ENCODE results near the gene B4GALNT4.
"Not testable (repeated sequence)": the region's sequence is repeated elsewhere in the genome, so short reads cannot be mapped to it uniquely, and the experiment has no call there.

Gene B4GALNT4

DNA sequence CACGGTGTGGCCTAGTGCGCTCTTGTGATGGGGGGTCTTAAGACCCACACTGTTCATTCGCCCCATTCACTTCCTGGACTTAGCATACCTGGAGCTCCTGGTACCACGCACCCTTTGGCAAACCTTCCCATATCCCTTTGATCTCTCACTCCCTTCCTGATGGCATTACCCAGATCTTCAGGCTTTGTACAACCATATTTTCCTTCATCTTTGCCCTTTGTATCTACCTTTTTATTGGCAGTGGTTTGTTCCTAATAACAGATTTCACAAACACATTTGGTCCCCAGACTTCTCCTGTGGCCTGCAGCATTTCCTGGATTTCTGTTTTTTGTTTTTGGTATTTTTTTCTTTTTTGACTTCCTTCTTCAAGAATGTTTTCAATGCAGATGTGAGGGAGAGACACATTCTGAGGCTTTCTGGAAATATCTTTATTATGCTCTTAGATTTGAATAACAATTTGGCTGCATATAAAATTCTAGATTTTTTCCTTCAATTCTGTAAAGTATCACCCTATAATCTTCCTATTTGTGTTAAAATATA, 32.6 kb upstream of the B4GALNT4 start:
- H3K27me3 ChIP-seq (ENCODE audit: control insufficient read depth, insufficient read depth, low read length, poor library complexity, severe bottlenecking): no peaks in the 10 kb centered on the region
- H3K4me3 ChIP-seq (ENCODE audit: insufficient read depth, low read depth, low read length): no peak overlapping the region
- WGBS, 2 experiments: 85 to 88% methylated on average over 4 of the region's 4 CpGs
- peaks cover 13% of the 10 kb centered on the region for H3K4me1 ChIP-seq (ENCODE audit: control insufficient read depth, insufficient read depth, low read length)
- H3K36me3 ChIP-seq (ENCODE audit: control insufficient read depth, insufficient read depth, low read length): no peaks in the 10 kb centered on the region
- no peaks in the 10 kb centered on the region for H3K9me3 ChIP-seq (ENCODE audit: control insufficient read depth, low read length)
- no peak overlapping the region for H3K27ac ChIP-seq (ENCODE audit: insufficient read depth, low read depth, low read length, poor library complexity, severe bottlenecking)

DNA sequence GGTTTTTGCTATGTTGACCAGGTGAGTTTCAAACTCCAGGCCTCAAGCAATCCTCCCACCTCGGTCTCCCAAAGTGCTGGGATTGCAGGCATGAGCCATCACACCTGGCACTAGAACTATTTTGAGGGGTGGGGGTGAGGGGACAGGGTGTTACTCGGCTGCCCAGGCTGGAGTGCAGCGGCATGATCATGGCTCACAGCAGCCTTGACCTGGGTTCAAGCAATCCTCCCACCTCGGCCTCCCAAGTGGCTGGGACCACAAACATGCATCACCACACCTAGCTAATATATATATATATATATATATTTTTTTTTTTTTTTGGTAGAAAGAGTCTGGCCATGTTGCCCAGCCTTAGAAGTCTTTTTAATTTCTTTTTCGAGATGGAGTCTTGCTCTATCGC, 31.6 kb upstream of the B4GALNT4 start:
- Histone ChIP-seq H3K27me3 (ENCODE audit: control insufficient read depth, insufficient read depth, low read length, poor library complexity, severe bottlenecking) (no peaks in the 10 kb centered on the region), H3K4me1 (ENCODE audit: control insufficient read depth, insufficient read depth, low read length) (peaks cover 21% of the 10 kb centered on the region), H3K27ac (ENCODE audit: insufficient read depth, low read depth, low read length, poor library complexity, severe bottlenecking) (no peak overlapping the region), H3K36me3 (ENCODE audit: control insufficient read depth, insufficient read depth, low read length) (no peaks in the 10 kb centered on the region), H3K9me3 (ENCODE audit: control insufficient read depth, low read length) (no peaks in the 10 kb centered on the region), H3K4me3 (ENCODE audit: insufficient read depth, low read depth, low read length) (no peak overlapping the region)
- 93 to 96% methylated on average over 5 to 6 of the region's 6 CpGs for WGBS, 2 experiments

DNA sequence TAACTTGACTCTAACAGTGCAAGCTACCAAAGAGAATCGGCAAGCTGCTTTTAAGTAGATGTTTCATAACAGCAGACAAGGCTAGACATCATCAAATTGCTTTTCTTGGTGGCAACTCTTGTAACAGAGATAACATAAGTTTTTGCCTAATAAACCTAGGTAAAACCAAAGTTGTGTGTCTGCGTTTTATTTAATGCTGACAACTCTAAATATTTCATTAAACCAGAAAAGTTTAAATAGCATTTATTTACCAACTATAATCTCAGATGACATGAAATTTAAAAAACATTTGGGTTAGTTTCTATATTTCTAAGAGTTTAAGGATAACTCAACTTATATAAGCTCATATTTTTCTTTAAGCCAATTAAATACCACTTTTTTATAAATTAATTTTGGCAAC, 29.3 kb upstream of the B4GALNT4 start:
- no peak overlapping the region for H3K4me3 ChIP-seq (ENCODE audit: insufficient read depth, low read depth, low read length)
- H3K27me3 ChIP-seq (ENCODE audit: control insufficient read depth, insufficient read depth, low read length, poor library complexity, severe bottlenecking): no peaks in the 10 kb centered on the region
- H3K4me1 ChIP-seq (ENCODE audit: control insufficient read depth, insufficient read depth, low read length): peaks cover 12% of the 10 kb centered on the region
- no peaks in the 10 kb centered on the region for H3K36me3 ChIP-seq (ENCODE audit: control insufficient read depth, insufficient read depth, low read length)
- 96 to 99% methylated on average over 1 to 2 of the region's 2 CpGs for WGBS, 2 experiments
- H3K9me3 ChIP-seq (ENCODE audit: control insufficient read depth, low read length): no peaks in the 10 kb centered on the region
- H3K27ac ChIP-seq (ENCODE audit: insufficient read depth, low read depth, low read length, poor library complexity, severe bottlenecking): no peak overlapping the region

DNA sequence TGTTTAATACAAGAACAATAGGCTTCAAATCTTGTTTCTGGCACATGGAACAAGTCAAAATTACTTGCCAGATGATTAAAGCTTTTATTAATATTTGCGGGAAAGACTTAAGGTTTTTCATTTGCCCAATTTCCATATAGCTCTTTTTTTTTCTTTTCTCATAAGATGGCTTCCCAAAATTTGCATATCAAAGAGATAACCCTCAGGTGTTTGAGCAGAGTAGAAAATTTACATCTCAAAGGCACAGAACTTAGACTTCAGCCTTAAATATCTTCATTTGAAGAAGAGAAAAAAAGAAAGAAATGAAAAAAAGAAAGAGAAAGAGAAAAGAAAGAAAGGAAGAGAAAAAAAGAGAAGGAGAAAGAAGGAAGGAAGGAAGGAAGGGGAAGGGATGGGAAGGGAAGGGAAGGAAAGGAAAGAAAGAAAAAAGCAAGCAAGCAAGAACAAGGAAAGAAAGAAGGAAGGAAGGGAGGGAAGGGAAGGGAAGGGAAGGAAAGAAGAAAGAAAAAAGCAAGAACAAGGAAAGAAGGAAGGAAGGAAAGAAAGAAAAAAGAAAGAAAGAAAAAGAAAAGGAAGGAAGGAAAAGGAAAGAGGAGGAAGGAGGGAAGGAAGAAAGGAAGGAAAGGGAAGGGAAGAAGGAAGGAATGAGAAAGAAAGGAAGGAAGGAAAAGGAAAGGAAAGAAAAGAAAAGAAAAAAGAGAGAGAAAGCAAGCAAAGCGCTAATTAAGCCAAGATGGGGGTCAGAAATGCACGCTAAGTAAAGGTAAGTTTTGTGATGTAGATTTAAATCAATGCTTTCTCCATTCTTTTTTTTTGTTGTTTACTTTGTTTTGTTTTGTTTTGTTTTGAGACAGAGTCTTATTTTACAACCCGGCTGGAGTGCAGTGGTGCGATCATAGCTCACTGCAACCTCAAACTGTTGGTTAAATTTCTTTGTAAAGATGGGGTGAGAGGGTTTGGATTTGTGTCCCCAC, 28.5 kb upstream of the B4GALNT4 start:
- H3K27ac ChIP-seq (ENCODE audit: insufficient read depth, low read depth, low read length, poor library complexity, severe bottlenecking): no peak overlapping the region
- H3K4me3 ChIP-seq (ENCODE audit: insufficient read depth, low read depth, low read length): no peak overlapping the region
- no peaks in the 10 kb centered on the region for H3K27me3 ChIP-seq (ENCODE audit: control insufficient read depth, insufficient read depth, low read length, poor library complexity, severe bottlenecking)
- peaks cover 9% of the 10 kb centered on the region for H3K4me1 ChIP-seq (ENCODE audit: control insufficient read depth, insufficient read depth, low read length)
- 45 to 55% methylated on average over 4 of the region's 5 CpGs for WGBS, 2 experiments
- H3K9me3 ChIP-seq (ENCODE audit: control insufficient read depth, low read length): no peaks in the 10 kb centered on the region
- no peaks in the 10 kb centered on the region for H3K36me3 ChIP-seq (ENCODE audit: control insufficient read depth, insufficient read depth, low read length)

DNA sequence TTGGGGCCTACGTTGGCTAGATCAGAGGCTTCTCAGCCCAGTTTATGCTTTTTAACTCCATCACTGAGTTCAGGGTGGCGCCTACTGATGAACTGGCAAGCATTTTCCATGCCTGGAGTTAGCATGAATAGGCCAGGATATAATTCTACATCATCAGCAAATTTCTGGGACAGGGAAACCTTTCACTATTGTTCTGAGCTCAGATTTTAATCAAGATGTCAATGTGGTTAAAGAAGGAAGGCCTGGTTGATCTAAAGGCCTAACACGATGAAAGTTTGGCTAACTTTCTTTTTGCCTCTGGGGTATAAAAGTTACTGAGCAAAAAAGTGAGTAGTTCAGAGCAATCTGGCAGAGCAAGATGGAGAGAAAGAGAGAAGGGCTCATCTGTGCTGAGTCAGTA, 27.0 kb upstream of the B4GALNT4 start:
- Histone ChIP-seq H3K4me1 (ENCODE audit: control insufficient read depth, insufficient read depth, low read length) (peaks cover 7% of the 10 kb centered on the region), H3K9me3 (ENCODE audit: control insufficient read depth, low read length) (no peaks in the 10 kb centered on the region), H3K4me3 (ENCODE audit: insufficient read depth, low read depth, low read length) (no peak overlapping the region), H3K36me3 (ENCODE audit: control insufficient read depth, insufficient read depth, low read length) (no peaks in the 10 kb centered on the region), H3K27ac (ENCODE audit: insufficient read depth, low read depth, low read length, poor library complexity, severe bottlenecking) (peak overlapping the region; percentile 16), H3K27me3 (ENCODE audit: control insufficient read depth, insufficient read depth, low read length, poor library complexity, severe bottlenecking) (no peaks in the 10 kb centered on the region)
- 89 to 91% methylated on average over 3 of the region's 3 CpGs for WGBS, 2 experiments

DNA sequence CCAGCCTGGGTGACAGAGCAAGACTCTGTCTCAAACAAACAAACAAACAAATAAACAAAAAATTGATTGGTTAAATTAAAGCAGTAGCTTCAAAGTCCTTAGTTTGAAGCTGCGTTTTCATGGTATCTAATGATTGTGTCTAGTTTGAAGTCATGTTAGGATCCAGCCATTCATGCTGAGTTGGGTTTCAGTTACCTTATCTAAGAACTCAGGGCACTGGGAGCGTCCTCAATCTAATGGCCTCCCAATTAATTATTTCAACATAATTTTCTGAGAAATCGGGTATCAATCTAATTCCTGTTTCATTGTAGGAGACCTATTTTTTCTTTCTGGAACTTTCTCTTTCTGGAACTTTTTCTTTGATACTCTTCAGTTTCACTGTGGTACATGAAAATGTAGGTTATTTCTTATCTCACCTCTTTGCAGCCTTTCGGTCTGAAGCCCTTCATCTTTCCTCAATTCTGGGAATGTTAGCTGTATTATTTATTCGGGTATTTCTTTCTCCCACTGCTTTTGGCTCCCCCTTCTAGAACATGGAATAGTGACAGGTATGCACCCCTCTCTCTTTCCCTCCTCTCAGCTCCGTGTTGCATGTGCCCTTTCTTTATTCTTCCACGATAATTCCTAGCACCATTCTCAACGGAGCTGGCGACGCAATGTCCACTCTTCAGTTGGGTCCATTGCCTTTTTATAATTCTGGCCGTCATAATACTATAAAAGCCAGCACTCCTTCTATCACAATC, 24.3 kb upstream of the B4GALNT4 start:
- no peak overlapping the region for H3K27ac ChIP-seq (ENCODE audit: insufficient read depth, low read depth, low read length, poor library complexity, severe bottlenecking)
- no peaks in the 10 kb centered on the region for H3K36me3 ChIP-seq (ENCODE audit: control insufficient read depth, insufficient read depth, low read length)
- 92% methylated on average over 10 to 11 of the region's 11 CpGs for WGBS, 2 experiments
- H3K4me3 ChIP-seq (ENCODE audit: insufficient read depth, low read depth, low read length): no peak overlapping the region
- no peaks in the 10 kb centered on the region for H3K27me3 ChIP-seq (ENCODE audit: control insufficient read depth, insufficient read depth, low read length, poor library complexity, severe bottlenecking)
- no peaks in the 10 kb centered on the region for H3K9me3 ChIP-seq (ENCODE audit: control insufficient read depth, low read length)
- peaks cover 7% of the 10 kb centered on the region for H3K4me1 ChIP-seq (ENCODE audit: control insufficient read depth, insufficient read depth, low read length)

DNA sequence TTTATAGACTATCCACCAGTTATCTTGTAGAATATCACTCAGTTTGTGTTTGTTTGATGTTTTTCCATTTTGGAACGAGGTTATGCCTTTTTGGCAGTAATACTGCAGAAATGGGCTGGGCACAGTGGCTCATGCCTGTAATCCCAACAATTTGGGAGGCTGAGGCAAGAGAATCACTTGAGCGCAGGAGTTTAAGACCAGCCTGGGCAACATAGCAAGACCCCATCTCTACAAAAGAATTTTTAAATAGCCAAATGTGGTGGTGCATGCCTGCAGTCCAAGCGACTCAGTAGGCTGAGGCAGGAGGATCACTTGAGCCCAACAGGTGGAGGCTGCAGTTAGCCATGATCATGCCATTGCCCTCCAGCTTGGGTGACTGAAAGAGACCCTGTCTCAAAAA, 22.8 kb upstream of the B4GALNT4 start:
- 92 to 95% methylated on average over 3 of the region's 3 CpGs for WGBS, 2 experiments
- Histone ChIP-seq H3K27ac (ENCODE audit: insufficient read depth, low read depth, low read length, poor library complexity, severe bottlenecking) (no peak overlapping the region), H3K4me3 (ENCODE audit: insufficient read depth, low read depth, low read length) (no peak overlapping the region), H3K36me3 (ENCODE audit: control insufficient read depth, insufficient read depth, low read length) (no peaks in the 10 kb centered on the region), H3K4me1 (ENCODE audit: control insufficient read depth, insufficient read depth, low read length) (peaks cover 7% of the 10 kb centered on the region), H3K9me3 (ENCODE audit: control insufficient read depth, low read length) (no peaks in the 10 kb centered on the region), H3K27me3 (ENCODE audit: control insufficient read depth, insufficient read depth, low read length, poor library complexity, severe bottlenecking) (no peaks in the 10 kb centered on the region)

DNA sequence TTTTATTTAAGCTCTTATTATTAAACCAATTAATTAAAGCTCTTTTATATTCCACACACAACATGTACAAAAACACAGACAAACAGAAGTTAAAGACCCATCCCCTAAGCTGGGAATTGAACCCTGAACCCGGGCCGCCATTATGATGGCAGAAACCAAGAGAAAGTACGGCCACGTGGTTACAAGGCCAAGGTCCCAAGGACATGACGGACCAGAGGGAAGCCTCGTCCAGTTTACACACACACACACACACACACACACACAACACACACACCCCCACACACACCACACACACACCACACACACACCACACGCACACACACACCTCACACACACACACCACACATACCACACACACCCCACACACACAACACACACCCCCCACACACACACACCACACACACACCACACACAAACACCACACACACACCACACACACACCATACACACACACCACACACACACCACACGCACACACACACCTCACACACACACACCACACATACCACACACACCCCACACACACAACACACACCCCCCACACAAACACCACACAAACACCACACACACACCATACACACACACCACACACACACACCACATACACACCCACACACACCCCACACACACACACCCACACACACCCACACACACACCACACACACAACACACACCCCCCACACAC, 19.9 kb upstream of the B4GALNT4 start:
- not testable (repeated sequence) for H3K4me3 ChIP-seq (ENCODE audit: insufficient read depth, low read depth, low read length); H3K9me3 ChIP-seq (ENCODE audit: control insufficient read depth, low read length); H3K27ac ChIP-seq (ENCODE audit: insufficient read depth, low read depth, low read length, poor library complexity, severe bottlenecking); H3K36me3 ChIP-seq (ENCODE audit: control insufficient read depth, insufficient read depth, low read length); H3K27me3 ChIP-seq (ENCODE audit: control insufficient read depth, insufficient read depth, low read length, poor library complexity, severe bottlenecking); H3K4me1 ChIP-seq (ENCODE audit: control insufficient read depth, insufficient read depth, low read length)
- WGBS, 2 experiments: 84 to 95% methylated on average over 8 of the region's 8 CpGs

DNA sequence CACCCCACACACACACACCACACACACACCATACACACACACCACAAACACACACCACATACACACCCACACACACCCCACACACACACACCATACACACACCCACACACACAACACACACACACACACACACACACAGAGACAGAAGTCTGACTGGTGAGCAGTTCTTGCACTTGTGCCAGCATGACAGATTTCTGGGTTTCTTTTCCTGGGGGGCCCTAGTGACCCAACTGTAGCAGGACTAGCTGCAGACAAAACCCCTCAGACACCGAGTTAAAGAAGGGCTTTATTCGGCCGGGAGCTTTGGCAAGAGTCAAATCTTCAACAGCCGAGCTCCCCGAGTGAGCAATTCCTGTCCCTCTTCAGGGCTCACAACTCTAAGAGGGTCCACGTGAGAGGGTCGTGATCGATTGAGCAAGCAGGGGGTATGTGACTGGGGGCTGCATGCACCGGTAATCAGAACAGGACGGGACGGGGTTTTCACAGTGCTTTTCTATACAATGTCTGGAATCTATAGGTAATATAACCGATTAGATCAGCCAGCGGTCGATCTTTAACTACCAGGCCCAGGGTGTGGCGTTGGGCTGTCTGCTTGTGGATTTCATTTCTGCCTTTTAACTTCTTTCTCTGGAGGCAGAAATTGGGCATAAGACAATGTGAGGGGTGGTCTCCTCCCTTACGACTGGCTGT, 19.1 kb upstream of the B4GALNT4 start:
- H3K27me3 ChIP-seq (ENCODE audit: control insufficient read depth, insufficient read depth, low read length, poor library complexity, severe bottlenecking); H3K36me3 ChIP-seq (ENCODE audit: control insufficient read depth, insufficient read depth, low read length); H3K9me3 ChIP-seq (ENCODE audit: control insufficient read depth, low read length); H3K27ac ChIP-seq (ENCODE audit: insufficient read depth, low read depth, low read length, poor library complexity, severe bottlenecking); H3K4me1 ChIP-seq (ENCODE audit: control insufficient read depth, insufficient read depth, low read length); H3K4me3 ChIP-seq (ENCODE audit: insufficient read depth, low read depth, low read length): not testable (repeated sequence)
- WGBS, 2 experiments: 83 to 86% methylated on average over 16 of the region's 16 CpGs
